ENCODE data around the gene UVSSA.

The UVSSA gene

DNA sequence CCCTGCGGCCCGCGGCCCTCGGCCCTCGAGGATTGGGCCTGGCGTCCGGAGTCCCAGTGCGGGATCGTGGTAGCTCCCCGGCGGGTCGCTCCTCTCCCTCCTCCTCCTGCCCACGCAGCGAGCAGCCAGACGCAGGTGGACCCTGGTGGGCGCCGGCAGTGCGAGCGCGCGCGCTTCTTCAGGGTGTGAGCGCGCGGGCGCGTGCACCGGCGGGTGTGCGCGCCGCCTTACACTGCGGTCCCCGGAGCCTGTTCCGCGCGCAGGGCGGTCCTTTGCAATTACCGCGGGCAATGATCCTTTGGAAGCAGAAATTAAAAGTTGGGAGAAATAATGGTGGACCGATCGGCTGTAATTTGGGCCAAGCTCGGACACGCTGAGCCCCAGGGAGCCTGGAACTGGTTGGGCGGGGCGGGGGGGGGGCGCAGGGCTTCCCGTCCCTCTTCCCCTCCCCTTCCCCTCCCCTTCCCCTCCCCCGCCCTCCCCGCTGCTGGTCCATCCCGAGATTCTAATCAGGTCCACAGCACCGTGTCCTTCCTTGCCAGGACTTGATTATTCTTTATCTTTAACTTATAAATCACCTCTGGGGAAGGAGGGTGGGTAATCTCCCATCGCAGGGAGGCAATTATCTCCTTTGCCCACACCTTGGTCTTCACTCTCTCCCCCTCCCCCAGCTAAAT is 60.8 kb downstream of the UVSSA start:
- DNase-seq (ENCODE audit: low read depth in 2 of 2): no peak

DNA sequence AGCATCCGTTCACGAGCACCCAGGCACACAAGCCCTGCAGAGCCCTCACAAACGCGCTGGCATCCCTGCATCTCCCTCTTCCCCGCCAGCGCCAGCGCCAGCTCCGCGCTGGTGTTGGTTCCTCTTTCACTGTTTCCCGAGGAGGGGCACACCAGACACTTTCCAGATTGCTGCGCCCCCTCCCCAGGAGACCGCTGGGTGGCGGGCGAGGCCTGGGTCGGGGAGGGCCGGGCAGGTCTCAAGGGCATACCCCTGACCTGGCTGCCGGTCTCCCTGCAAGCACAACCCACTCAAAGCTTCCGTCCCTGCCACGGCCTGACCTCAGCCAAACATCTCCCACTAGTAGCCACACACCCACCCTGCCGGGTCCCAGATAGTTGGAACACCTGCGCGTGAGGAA is 61.4 kb downstream of the UVSSA start:
- no peak for DNase-seq (ENCODE audit: low read depth in 2 of 2)

DNA sequence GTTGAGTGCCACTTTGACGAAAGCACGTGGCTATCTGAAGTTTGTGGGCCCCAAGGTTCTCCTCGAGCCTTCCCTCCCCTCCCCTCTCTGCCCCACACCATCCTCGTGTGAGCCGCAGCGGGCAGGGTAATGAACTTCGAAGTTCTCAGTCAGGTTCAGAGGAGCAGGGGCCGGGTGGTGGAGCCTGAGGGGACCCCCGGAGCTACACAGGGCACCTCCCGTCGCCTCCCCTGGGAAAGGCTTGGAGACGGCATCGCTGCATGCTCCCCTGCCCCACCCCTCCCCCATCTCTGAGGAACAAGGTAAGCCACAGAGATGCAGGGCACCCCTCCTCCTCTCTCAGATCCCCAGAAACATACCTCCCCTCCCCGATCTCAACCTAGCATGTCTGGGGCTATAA is 62.1 kb downstream of the UVSSA start:
- DNase-seq (ENCODE audit: low read depth in 2 of 2): no peak

DNA sequence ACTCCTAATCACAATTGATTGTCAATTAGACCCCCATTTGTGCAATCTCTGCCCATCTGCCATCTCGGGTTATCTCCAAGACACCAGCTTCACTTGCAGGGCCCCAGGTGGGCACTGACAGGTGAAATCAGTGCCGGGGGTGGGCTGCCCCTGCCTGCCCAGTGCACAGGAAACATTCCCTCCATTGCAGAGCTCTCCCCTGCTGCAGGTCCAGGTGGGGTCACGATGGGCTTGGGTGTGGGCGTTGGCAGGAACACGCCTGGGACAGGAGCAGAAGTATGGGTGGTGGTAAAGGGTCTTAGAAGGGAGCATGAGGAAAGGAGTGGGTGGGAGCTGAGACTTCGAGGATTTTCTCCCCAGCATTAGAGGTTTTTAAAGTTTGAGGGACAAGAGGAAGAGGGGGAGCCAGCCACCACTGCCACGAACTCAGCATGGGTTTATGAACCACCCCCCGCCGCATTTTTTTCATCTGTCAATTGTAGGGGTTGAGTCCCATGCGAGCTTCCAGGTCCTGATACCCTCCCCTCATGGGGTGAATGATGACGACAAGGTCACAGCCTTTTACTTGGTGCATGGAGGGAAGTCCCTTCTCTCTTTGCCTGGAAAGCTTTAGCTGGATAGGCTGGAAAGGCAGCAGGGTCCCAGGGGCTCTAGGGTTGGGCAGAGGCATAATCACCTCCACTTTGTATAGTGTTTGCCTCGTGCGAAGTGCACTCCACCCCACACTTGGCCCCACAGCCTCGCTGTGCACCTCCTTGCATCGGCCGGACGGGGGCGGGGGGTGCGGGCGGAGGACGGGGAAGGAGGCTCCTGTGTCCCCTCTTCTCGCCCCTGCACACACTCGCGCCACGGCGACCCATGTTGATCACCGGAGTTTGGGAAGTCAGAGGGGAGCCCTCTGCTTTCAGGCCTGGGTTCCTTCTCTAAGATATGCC is 62.8 kb downstream of the UVSSA start:
- DNase-seq (ENCODE audit: low read depth in 2 of 2): no peak

DNA sequence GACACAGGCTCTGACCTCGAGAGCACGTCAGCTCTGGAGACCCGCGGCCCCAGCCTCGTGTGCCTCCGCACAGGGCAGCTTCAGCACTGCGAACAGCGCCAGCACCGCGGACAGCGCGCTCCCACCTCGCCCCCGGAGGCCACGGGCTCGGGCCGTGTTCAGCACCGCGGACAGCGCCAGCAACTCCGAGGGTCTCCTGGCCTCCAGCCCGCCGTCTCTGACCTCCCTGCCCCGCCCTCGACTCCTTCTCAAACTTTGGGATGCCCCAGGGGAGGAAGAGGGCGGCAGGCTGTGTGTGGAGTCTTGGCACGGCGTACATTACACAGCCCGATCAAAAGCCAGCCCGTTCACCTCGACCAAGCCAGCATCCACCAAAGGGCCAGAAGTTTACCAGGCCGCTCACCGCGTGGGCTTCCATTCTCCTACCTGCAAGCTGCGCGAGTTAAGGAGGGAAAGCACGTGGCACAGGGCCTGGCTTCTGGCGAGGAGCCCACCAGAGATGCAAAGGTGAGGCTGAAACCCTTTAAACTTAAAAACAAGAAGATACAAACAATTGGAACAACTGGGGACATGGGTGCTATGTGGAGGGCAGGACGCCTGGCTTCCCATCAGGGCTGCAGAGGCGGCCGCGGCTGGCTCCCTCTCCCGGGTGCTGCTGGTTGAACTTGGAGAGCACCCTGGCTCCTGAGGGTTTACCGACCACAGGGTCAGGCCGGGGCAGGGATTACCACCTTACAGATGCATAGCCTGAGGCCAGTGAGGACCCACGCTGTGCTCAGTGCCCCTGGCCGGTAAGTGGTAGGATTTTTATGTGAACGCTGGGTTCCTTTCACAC is 63.7 kb downstream of the UVSSA start:
- peak; percentile 28 to 46 for DNase-seq (ENCODE audit: low read depth in 2 of 2)

DNA sequence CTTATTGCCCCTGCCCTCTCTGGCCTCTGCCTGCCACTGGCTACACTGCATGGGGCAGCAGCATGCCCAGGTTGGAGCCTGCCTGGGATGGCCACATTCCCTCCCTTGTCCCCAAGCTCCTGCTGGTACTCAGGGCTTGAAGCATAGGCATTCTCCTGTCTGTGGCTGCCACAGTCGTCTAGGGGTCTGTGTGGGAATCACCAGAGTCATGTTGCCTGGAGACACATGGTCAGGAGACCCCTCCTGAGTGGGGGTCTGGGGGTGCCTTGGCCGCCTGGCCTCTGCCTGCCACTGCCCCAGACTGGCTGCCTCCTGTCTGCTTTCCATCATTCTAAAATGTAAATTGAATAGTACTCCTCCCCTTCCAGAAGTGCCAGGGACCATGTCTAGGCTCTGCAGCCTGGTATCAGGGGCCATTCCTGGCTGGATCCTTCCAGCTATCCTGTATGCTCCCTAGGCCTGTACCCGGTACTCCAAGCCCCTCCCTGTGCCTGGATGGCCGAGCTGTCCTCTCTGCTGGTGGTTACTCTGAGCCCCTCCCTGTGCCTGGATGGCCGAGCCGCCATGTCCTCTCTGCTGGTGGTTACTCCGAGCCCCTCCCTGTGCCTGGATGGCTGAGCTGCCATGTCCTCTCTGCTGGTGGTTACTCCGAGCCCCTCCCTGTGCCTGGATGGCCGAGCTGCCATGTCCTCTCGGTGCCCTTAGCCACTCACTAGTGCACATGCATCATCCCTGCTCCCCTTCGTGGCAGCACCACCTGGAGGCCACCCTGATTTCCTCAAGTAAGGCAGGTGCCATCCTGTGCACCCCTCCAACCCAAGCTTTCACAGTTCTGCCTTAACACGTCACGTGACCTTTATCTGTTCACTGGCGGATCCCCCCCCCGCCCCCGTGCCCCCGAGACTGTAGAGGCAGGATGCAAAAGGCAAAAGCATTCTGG is 64.7 kb downstream of the UVSSA start:
- no peak for DNase-seq (ENCODE audit: low read depth in 2 of 2)

DNA sequence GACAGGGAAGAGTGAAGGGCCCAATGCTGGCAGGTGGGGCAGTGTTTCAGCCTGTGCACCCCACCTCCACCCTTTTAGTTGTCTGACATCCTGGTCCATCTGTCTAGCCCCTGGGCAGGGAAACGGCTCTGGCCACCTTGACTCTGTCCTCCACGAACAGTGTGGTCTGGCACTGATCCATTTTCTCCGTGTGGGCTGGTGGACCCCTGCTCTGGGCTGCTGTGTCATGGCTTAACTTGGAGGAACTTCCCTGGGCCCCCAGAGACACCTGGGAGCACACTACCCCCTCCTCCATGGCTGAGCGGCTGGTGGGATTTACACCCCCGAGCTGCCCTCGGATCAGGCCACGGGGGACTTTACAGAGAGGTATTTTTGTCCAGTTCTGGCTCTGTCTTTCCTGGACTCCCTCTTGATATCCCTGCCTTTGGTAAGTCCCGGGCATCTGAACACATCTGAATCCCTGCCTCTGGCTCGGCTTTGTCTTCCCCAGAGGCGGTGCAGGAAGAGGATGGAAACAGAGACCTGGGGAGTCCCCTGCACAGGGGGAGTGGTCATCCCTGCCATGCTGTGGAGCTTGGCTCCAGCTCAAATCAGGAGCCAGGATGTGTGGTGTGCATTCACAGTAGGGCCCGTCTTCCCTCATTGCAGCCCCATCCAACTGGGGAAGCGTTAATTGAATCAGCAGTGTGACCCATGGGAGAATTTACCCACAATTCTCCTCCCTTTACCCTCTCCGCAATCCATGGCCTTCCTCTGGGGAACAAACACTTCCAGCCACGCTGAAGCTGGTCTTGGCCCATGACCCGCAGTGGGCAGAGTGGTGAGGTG is 65.6 kb downstream of the UVSSA start:
- no peak for DNase-seq (ENCODE audit: low read depth in 2 of 2)

DNA sequence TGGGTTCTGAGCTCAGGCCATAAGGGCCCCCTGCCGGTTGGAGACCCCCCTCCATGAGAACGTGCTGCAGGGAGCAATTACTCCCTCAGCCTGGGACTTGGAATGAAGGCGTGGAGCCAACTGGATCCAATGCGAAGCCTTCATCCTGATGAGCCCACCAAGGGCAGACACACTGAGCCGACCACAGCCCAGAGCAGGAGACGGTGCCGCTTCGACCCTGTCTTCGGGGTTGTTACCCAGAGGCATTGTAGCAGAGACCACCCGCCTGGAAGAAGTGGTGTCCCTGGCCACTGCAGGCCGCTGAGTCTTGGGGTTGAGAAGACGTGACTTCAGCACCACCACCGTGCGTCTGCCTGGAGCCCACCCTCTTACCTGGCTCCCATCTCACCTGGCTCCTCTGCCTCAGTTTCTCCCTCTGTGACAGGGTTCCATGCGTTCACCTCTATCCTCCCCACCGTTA is 66.2 kb downstream of the UVSSA start:
- DNase-seq (ENCODE audit: low read depth in 2 of 2): no peak

DNA sequence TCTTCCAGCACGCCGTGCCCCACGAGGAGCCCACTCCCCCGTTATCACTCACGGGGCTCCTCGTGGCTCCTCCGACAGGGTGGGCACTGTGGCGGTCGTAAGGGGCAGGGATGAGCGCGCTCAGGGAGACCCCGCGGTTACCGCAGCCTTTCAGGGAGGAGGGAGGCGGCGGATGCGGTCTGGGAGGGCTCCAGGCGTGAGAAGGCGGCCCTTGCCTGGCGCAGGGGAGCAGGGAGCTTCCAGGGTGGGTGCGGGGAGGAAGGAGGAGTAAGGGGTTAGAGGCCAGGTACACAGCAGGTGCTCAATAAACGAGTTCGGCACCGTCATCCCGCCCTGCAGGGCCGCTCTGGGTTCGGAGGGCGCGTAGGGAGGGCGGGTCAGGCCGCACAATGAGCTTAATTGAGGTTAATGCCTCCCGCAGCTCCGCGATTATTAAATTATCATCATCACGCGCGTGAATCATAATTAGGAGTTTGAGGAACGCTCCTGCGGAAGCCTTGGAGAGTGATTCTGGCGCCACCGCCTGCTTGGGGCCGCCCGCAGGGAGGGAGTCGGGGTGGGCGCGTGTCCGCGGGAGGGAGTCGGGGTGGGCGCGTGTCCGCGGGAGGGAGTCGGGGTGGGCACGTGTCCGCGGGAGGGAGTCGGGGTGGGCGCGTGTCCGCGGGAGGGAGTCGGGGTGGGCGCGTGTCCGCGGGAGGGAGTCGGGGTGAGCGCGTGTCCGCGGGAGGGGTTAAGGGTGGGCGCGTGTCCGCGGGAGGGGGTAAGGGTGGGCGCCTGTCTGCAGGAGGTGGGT is 66.9 kb downstream of the UVSSA start:
- DNase-seq (ENCODE audit: low read depth in 2 of 2): no peak

DNA sequence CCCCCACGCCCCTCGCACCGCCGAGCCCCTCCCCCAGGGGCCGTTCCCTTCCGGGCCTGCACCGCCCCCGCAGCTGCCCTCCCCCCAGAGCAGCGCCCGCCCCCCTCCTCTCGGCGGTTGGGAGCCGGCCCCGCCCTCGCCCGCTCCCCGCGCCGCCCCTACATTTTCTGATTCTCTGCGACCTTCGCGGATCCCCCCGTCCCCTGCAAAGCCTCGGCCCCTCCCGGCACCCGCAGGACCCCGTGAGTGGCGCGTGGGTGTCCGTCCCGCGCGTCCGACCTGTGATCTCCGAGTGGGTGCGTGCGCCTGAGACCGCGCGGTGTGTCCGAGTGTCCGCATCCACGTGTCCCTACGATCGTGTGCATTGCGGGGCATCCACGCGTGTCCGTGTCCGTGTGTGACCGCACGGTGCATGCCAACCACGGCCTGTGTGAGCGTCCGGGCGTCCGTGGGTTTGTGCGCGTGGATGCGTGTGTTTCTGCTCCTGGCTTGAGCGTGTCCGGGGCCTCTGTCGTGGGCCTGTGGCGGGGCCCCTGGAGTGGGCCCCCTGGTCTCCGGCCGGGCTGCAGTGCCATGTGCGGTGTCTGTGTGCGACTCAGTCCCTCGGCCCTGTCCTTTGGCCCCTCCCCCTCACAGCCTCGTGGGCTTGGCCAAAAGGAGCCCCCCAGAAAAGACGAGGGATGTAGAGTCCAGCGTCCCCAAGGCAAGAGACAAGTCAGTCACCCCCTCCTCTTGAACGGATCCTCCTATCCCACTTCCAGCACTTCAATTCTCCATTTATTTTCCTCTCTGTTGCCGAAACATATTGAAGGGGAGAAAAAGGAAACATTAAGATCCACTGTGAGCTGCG is 68.0 kb downstream of the UVSSA start:
- DNase-seq (ENCODE audit: low read depth in 2 of 2): no peak

DNA sequence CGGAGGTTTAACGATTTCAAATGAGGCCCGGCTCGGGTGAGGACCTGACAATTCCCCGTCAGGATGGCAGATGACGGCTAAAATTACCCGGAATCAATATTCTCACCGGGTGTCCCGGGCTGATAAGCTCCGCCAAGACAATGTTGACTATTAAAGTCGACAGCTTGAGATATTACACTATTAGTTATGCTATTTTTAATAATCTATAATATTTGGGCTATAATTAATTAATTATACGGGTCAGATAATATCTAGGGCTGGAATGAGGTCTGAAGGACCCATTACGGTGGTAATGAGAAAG is 68.6 kb downstream of the UVSSA start:
- DNase-seq (ENCODE audit: low read depth in 2 of 2): no peak

DNA sequence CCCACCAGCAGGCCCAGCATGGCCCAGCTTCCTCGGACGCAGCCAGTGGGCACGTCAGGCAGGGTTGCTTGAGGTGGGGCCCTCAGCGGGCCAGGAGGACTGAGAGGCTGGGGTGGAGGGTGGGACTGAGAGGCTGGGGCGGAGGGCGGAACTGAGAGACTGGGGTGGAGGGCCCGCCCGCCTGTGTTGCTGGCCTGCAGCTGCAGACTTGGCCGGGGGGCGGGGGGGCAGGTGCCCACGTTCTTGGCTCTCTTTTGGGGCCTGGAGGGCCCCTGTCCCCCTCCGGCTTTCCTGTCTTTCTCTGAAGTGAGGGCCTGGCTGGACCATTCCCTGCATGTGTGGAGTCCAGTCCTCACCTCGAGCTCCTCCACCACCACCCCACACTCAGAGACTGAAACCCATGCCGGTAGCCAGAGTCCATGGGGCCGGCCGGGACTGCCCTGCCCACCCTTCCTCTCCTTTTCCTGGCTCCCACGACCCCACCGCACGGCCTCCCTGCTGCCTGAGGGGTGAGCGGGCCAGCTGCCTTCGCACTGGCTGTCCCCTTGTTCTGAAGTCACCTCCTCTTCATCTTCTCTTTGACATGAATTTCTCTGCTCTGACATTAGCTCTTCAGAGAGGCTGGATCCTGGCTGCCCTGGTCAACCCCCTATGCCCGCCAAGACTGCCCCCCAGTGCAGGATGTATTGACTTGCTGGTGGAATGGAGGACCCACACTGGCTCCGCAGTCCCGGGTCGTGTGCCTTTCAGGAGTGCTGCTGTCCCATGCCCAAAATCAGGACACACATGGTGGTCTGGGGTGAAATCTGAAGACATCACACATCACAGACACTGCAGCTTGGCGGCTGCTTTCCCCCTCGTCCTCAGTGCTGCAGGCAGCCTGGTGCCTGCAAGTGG is 69.3 kb downstream of the UVSSA start:
- DNase-seq (ENCODE audit: low read depth in 2 of 2): no peak

DNA sequence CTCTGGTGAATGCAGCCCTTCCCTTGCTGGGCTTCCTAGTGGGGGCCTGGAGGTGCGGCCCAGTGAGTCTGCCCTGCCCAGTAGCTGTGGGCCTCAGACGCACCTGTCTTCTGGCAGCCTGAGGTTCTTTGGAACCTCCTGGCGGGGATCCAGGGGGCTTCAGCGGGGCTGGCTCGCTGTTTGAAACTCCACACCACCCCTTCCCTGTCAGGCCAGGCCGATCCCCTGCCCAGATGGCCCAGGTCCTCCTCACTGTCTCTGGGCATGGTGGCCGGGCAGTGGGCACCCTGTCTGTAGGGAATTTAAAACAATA is 69.9 kb downstream of the UVSSA start:
- DNase-seq (ENCODE audit: low read depth in 2 of 2): no peak

DNA sequence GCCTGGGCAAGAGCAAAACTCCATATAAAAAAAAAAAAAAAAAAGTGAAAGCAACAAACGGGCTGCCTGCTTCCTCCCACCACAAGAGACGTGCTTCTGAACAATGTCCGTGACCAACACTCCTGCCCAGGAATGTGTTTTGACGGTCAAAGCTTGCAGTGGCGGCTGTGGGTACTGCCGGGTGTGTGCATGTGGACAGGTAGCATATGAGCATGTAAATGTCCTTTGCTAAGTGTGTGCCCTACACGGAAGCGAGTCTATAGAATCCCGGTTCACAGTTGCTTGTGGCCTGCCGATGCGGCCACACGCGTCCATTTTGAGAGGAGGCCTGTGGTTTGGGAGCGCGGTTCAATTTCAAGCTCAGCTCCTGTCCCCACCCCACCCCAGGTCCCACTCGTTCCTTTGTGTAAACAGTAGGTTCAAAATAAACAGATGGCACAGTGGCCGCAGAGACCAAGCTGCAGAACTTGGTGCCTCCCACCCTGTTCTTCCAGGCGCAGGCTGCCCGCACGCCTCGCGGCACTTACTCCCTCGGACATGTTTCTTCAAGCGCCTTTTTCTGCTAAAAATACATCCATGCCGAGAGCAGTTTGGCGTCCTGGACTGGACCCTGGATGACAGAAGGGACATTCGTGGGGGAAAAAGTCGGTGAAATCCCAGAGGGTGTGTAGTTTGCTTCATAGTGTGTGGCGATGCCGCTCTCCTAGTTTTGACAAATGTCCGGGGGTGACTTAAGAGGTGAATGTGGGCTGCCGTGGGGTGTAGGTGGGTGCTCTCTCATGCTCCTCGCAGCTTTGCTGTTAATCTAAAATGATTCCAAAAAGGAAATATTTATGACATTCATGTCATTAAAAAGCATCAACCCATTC is 70.7 kb downstream of the UVSSA start:
- DNase-seq (ENCODE audit: low read depth in 2 of 2): no peak

DNA sequence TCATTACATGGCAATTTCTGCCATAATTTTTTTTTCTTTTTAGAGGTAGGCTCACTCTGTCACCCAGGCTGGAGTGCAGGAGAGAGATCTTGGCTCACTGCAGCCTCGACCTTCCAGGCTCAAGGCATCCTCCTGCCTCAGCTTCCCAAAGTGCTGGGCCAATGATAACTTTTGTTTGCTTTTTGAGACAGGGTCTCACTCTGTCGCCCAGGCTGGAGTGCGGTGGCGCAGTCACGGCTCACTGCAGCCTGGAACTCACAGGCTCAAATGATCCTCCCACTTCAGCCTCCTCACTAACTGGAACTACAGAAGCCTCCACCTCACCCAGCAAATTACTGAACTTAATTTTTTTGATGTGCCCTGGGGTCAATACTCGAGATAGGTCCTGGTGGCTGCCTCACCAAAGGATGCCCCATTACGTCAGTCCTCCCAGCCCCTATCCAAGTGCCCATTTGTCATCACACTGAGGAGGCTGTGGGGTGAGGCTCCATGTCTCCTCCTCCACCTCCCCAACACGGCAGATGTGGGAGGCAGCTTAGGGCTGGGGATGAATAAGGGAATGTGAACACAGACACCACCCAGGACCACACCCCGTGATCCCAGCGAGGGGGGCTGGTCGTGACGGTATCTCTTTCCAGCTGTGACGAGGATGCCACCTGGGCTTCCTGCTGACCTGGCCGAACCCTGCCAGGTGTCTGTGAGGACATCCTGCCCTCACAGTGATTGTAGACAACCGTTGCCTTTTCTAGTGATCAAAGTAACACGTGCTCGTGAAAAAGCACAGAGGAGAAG is 71.7 kb downstream of the UVSSA start:
- DNase-seq (ENCODE audit: low read depth in 2 of 2): no peak

DNA sequence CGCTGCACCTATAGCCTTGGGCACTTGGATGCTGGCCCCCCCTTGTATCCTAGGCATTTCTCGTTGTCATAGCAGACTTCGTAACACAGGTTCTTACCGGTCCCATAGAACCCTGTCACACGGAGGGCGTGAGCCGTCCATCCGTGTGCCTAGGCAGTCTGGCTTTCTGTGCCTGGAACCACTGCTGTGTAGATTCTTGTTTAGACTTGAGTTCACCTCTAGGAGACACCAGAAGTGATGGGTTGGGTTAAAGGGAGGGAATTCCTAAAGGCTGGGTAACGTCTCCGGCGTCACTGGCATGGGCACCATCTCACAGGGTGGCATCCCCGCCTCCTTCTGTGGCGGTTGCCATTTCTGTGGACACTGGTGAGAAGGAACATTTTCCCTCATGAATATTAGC is 72.7 kb downstream of the UVSSA start:
- no peak for DNase-seq (ENCODE audit: low read depth in 2 of 2)
